Amygdala (tissue), 56 donors: ENCODE data around the gene IMMP2L.
"Not testable (repeated sequence)": the region's sequence is repeated elsewhere in the genome, so short reads cannot be mapped to it uniquely, and the experiment has no call there.

Experiments used
- DNase-seq, 56 donors: peaks; one replicate each; lab custom pipeline; 2025; lab: John Stamatoyannopoulos, UW

Gene IMMP2L

GRCh38 chr7:111362506-111363054 lies 199.7 kb downstream of the IMMP2L start:
- no peak for DNase-seq

GRCh38 chr7:111358915-111359314 lies 203.4 kb downstream of the IMMP2L start:
- no peak for DNase-seq

- DNase-seq: no peak
Observed at GRCh38 chr7:111357691-111358090, 204.6 kb downstream of the IMMP2L start.

- DNase-seq: no peak
Observed at GRCh38 chr7:111356941-111357340, 205.4 kb downstream of the IMMP2L start.

GRCh38 chr7:111352319-111352718 lies 210.0 kb downstream of the IMMP2L start:
- no peak for DNase-seq

- no peak for DNase-seq
Observed at GRCh38 chr7:111346219-111346618, 216.1 kb downstream of the IMMP2L start.

GRCh38 chr7:111343017-111343416 lies 219.3 kb downstream of the IMMP2L start:
- no peak for DNase-seq

- DNase-seq: no peak
Observed at GRCh38 chr7:111339006-111339405, 223.3 kb downstream of the IMMP2L start.

- DNase-seq: no peak
Observed at GRCh38 chr7:111333010-111333409, 229.3 kb downstream of the IMMP2L start.

GRCh38 chr7:111330235-111330523 lies 232.1 kb downstream of the IMMP2L start:
- no peak for DNase-seq

- no peak for DNase-seq
Observed at GRCh38 chr7:111329367-111330234, 232.7 kb downstream of the IMMP2L start.

- DNase-seq: no peak
Observed at GRCh38 chr7:111328487-111328886, 233.8 kb downstream of the IMMP2L start.

- no peak for DNase-seq
Observed at GRCh38 chr7:111324776-111325175, 237.5 kb downstream of the IMMP2L start.

GRCh38 chr7:111324228-111324627 lies 238.1 kb downstream of the IMMP2L start:
- no peak for DNase-seq

GRCh38 chr7:111323670-111324069 lies 238.6 kb downstream of the IMMP2L start:
- not testable (repeated sequence) for DNase-seq

- no peak for DNase-seq
Observed at GRCh38 chr7:111320133-111320532, 242.2 kb downstream of the IMMP2L start.

- no peak for DNase-seq
Observed at GRCh38 chr7:111312966-111313365, 249.3 kb downstream of the IMMP2L start.

GRCh38 chr7:111308691-111309090 lies 253.6 kb downstream of the IMMP2L start:
- DNase-seq: no peak

- no peak for DNase-seq
Observed at GRCh38 chr7:111301891-111302290, 260.4 kb downstream of the IMMP2L start.

- DNase-seq: no peak
Observed at GRCh38 chr7:111294494-111294893, 267.8 kb downstream of the IMMP2L start.

GRCh38 chr7:111292026-111292470 lies 270.2 kb downstream of the IMMP2L start:
- no peak for DNase-seq

GRCh38 chr7:111290982-111291381 lies 271.3 kb downstream of the IMMP2L start:
- no peak for DNase-seq
